ENCODE data around the gene ELMOD2.

ELMOD2 gene

GRCh38 chr4:140529434-140529833 is 5.5 kb downstream of the ELMOD2 start:
- Histone ChIP-seq H3K79me2 (ENCODE audit: insufficient read depth, low read length) (peaks cover 13% of the 10 kb centered on the region), H3K4me2 (ENCODE audit: insufficient read depth, low read length) (no peak overlapping the region), H3K4me1 (ENCODE audit: insufficient read depth, low read length) (peaks cover 14% of the 10 kb centered on the region), H3K9ac (ENCODE audit: low read depth, low read length) (no peak overlapping the region), H4K20me1 (ENCODE audit: insufficient read depth, low read length) (no peaks in the 10 kb centered on the region), H3K36me3 (ENCODE audit: insufficient read depth, low read length) (peaks cover 16% of the 10 kb centered on the region; the same call in 1 of the 2 replicates), H3K9me3 (ENCODE audit: insufficient read depth, low read length, severe bottlenecking) (no peaks in the 10 kb centered on the region), H3K4me3 (ENCODE audit: low read depth in 1 of 2, low read length in 2 of 2) (no peak overlapping the region), H3K27me3 (ENCODE audit: insufficient read depth, low read length, poor library complexity) (no peaks in the 10 kb centered on the region), H2AFZ (ENCODE audit: low read depth, low read length) (no peak overlapping the region), H3K27ac (ENCODE audit: low read length) (no peak overlapping the region)
- TF ChIP-seq, protein P1, sequence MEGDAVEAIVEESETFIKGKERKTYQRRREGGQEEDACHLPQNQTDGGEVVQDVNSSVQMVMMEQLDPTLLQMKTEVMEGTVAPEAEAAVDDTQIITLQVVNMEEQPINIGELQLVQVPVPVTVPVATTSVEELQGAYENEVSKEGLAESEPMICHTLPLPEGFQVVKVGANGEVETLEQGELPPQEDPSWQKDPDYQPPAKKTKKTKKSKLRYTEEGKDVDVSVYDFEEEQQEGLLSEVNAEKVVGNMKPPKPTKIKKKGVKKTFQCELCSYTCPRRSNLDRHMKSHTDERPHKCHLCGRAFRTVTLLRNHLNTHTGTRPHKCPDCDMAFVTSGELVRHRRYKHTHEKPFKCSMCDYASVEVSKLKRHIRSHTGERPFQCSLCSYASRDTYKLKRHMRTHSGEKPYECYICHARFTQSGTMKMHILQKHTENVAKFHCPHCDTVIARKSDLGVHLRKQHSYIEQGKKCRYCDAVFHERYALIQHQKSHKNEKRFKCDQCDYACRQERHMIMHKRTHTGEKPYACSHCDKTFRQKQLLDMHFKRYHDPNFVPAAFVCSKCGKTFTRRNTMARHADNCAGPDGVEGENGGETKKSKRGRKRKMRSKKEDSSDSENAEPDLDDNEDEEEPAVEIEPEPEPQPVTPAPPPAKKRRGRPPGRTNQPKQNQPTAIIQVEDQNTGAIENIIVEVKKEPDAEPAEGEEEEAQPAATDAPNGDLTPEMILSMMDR (IDR thresholded peaks at IDR 0.05; ENCODE audit: borderline replicate concordance, extremely low read depth, low read length, poor library complexity, severe bottlenecking), result no peak
- no peak for TF ChIP-seq EZH2 (IDR thresholded peaks at IDR 0.05; ENCODE audit: borderline replicate concordance, low read depth, low read length, severe bottlenecking)
- DNase-seq (no peak), ATAC-seq (ENCODE audit: insufficient read depth, low read depth) (no peak)

DNA sequence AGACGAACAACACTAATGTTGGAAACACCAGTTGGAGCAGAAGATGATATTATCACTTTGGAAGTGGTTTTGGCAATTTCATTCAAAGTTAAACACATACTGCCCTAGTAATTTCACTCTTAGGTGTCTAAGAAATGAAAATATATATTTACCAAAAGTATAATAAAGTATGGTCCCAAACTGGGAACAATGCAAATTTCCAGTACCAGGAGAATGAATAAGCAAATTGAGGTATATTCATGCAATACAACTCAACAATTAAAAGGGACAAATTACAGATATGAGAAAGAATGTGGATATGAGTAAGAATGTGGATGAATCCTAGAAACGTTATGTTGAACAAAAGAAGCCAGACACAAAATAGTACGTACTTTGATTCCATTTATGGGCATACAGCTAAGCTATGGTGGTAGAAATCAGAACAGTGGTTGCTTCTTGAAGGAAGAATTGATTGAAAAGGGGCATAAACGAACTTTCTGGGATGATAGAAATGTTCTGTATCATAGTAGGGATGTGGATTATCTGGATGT is 10.0 kb downstream of the ELMOD2 start:
- no peak for ATAC-seq (ENCODE audit: insufficient read depth, low read depth)
- Histone ChIP-seq H3K9me3 (ENCODE audit: insufficient read depth, low read length, severe bottlenecking) (no peaks in the 10 kb centered on the region), H3K4me3 (ENCODE audit: low read depth in 1 of 2, low read length in 2 of 2) (no peak overlapping the region), H3K27me3 (ENCODE audit: insufficient read depth, low read length, poor library complexity) (no peaks in the 10 kb centered on the region), H3K36me3 (ENCODE audit: insufficient read depth, low read length) (peaks cover 21% of the 10 kb centered on the region; the same call in 1 of the 2 replicates), H2AFZ (ENCODE audit: low read depth, low read length) (no peak overlapping the region), H3K4me2 (ENCODE audit: insufficient read depth, low read length) (no peak overlapping the region), H3K4me1 (ENCODE audit: insufficient read depth, low read length) (no peaks in the 10 kb centered on the region), H3K79me2 (ENCODE audit: insufficient read depth, low read length) (no peaks in the 10 kb centered on the region), H3K9ac (ENCODE audit: low read depth, low read length) (no peak overlapping the region), H4K20me1 (ENCODE audit: insufficient read depth, low read length) (no peaks in the 10 kb centered on the region), H3K27ac (ENCODE audit: low read length) (no peak overlapping the region)
- TF ChIP-seq, protein P1 (IDR thresholded peaks at IDR 0.05; ENCODE audit: borderline replicate concordance, extremely low read depth, low read length, poor library complexity, severe bottlenecking), result no peak
- TF ChIP-seq EZH2 (IDR thresholded peaks at IDR 0.05; ENCODE audit: borderline replicate concordance, low read depth, low read length, severe bottlenecking), result no peak
- DNase-seq, result no peak

DNA sequence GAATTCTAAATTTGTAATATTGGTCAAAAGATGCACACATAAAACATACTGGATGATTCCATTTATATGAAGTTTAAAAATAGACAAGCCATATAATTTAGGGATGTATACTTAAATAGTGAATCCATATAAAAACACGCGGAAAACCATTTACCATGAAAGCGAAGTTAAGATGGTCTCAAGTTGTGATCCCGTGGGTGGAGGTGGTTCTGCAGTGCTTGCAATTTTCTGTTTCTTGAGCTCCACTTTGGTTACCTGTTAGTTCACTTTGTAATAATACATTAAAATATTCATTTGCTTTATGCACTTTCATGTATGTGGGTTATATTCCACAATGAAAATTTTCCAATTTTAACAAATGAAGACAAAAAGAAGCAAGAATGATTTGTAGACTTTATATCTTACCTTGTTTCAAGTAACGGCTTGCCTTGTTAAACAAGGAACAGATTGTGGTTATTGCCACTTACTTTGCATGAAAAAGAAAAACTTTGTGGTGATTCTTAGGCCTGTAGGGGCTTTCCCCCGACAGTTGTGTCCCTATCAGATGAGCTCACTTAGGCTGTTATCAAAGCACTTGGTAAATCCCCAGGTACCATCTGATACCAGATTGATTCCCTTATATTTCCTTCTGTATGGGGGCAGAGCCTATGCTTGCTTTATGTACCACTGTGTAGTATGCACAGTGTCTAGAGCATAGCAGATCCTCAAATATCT is 32.6 kb downstream of the ELMOD2 start:
- no peak overlapping the region for H2AFZ ChIP-seq (ENCODE audit: low read depth, low read length)
- H3K9me3 ChIP-seq (ENCODE audit: insufficient read depth, low read length, severe bottlenecking), result no peaks in the 10 kb centered on the region
- no peaks in the 10 kb centered on the region for H4K20me1 ChIP-seq (ENCODE audit: insufficient read depth, low read length)
- no peak overlapping the region for H3K27ac ChIP-seq (ENCODE audit: low read length)
- H3K9ac ChIP-seq (ENCODE audit: low read depth, low read length), result no peak overlapping the region
- no peaks in the 10 kb centered on the region for H3K4me1 ChIP-seq (ENCODE audit: insufficient read depth, low read length)
- no peak for ATAC-seq (ENCODE audit: insufficient read depth, low read depth)
- TF ChIP-seq, protein P1 (IDR thresholded peaks at IDR 0.05; ENCODE audit: borderline replicate concordance, extremely low read depth, low read length, poor library complexity, severe bottlenecking), result no peak
- TF ChIP-seq EZH2 (IDR thresholded peaks at IDR 0.05; ENCODE audit: borderline replicate concordance, low read depth, low read length, severe bottlenecking), result no peak
- H3K4me2 ChIP-seq (ENCODE audit: insufficient read depth, low read length), result no peak overlapping the region
- H3K36me3 ChIP-seq (ENCODE audit: insufficient read depth, low read length), result peaks cover 8% of the 10 kb centered on the region; the same call in 1 of the 2 replicates
- no peak overlapping the region for H3K4me3 ChIP-seq (ENCODE audit: low read depth in 1 of 2, low read length in 2 of 2)
- no peaks in the 10 kb centered on the region for H3K79me2 ChIP-seq (ENCODE audit: insufficient read depth, low read length)
- no peaks in the 10 kb centered on the region for H3K27me3 ChIP-seq (ENCODE audit: insufficient read depth, low read length, poor library complexity)
- no peak for DNase-seq

All from DND-41 (cell line).